C4-2B (cell line): Measurements from ENCODE around the gene VPS16.

ENCODE experiments used
- CTCF ChIP-seq: fragments of 450-650 bp; conservative IDR thresholded peaks from 2 replicates; pipeline ENCODE4 v1.5.1; 2017; ENCODE audit warnings: mild to moderate bottlenecking
- ZFX ChIP-seq: fragments of 450-650 bp; IDR thresholded peaks from 2 replicates; pipeline ENCODE4 v1.6.1; 2017

GRCh38 chr20:2838170-2838797, 2.3 kb upstream of the VPS16 start:
- TF ChIP-seq CTCF (no peak), ZFX (no peak)
